Stromal cell of bone marrow (primary cell): ENCODE measurements around the gene NUDCD3.

Experiments used
- DNase-seq: peaks from one replicate; pipeline ENCODE4 v3.0.0-alpha.2; 2012; ENCODE audit warnings: low read depth

Gene NUDCD3

GRCh38 chr7:44477938-44478337 is 12.5 kb downstream of the NUDCD3 start:
- no peak for DNase-seq

- peak; percentile 81 for DNase-seq
Measured at GRCh38 chr7:44477063-44477830, 13.2 kb downstream of the NUDCD3 start.

- no peak for DNase-seq
Measured at GRCh38 chr7:44476313-44476712, 14.1 kb downstream of the NUDCD3 start.

GRCh38 chr7:44473295-44473694 is 17.2 kb downstream of the NUDCD3 start:
- DNase-seq, result no peak

- DNase-seq, result no peak
Measured at GRCh38 chr7:44472843-44473242, 17.6 kb downstream of the NUDCD3 start.

- DNase-seq, result no peak
Measured at GRCh38 chr7:44471850-44472249, 18.6 kb downstream of the NUDCD3 start.

- no peak for DNase-seq
Measured at GRCh38 chr7:44471436-44471835, 19.0 kb downstream of the NUDCD3 start.

- no peak for DNase-seq
Measured at GRCh38 chr7:44470628-44471245, 19.7 kb downstream of the NUDCD3 start.

GRCh38 chr7:44470135-44470479 is 20.4 kb downstream of the NUDCD3 start:
- DNase-seq, result no peak

- DNase-seq, result no peak
Measured at GRCh38 chr7:44469461-44470134, 20.9 kb downstream of the NUDCD3 start.

GRCh38 chr7:44467217-44467548 is 23.3 kb downstream of the NUDCD3 start:
- DNase-seq, result no peak

GRCh38 chr7:44466300-44467216 is 23.9 kb downstream of the NUDCD3 start:
- peak; percentile 78 for DNase-seq

- no peak for DNase-seq
Measured at GRCh38 chr7:44465490-44465889, 25.0 kb downstream of the NUDCD3 start.

- DNase-seq, result no peak
Measured at GRCh38 chr7:44463169-44463808, 27.2 kb downstream of the NUDCD3 start.

GRCh38 chr7:44461387-44461786 is 29.1 kb downstream of the NUDCD3 start:
- DNase-seq, result no peak

- DNase-seq, result no peak
Measured at GRCh38 chr7:44460325-44460724, 30.1 kb downstream of the NUDCD3 start.

- DNase-seq, result no peak
Measured at GRCh38 chr7:44455155-44455554, 35.3 kb downstream of the NUDCD3 start.

GRCh38 chr7:44454348-44454747 is 36.1 kb downstream of the NUDCD3 start:
- DNase-seq, result no peak

GRCh38 chr7:44451123-44451522 is 39.3 kb downstream of the NUDCD3 start:
- DNase-seq, result no peak

- DNase-seq, result peak; percentile 13
Measured at GRCh38 chr7:44449584-44449928, 40.9 kb downstream of the NUDCD3 start.

- no peak for DNase-seq
Measured at GRCh38 chr7:44448922-44449583, 41.4 kb downstream of the NUDCD3 start.
